ENCODE data around the gene ALX4.

DNA sequence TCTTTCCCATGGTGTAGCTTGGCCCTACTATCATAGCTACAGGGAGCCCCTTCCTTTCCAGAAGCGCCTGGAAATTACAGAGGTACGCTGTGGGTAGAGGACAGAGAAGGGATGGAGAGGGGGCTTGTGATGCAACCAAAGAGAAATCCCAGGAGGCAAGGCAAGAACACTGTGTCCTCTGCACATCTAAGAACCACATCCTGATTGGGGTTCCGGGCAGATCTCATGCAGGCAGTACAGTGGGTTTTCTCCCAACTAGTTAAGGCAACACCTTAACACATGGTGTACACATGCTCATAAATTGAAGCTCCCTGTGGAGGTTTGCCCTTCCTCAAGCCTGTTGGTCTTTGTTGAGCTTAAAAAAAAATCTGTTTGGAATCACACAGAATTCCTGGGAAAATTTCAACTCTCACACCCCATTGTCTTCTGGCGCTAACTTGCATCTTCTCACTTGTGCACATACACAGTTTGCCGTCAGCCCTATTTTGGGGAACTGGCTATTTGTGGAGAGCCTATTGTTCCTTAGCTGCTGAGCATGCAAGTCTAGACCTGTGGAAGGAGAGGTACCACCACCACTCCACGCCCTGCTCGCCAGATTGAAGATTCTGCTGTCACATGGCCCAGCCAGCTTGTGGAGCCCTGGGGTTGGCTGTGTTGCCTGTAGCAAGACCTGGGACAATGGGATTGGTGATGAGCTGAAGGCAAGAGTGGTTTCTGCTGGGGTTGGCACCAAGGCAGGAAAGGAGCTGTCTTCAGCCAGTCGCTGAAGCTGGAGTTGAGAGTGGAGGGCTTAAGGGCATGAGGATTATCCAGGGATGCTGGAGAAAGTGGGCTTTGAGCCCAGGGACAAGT is 52.4 kb downstream of the ALX4 start:
- TF ChIP-seq, protein P1, sequence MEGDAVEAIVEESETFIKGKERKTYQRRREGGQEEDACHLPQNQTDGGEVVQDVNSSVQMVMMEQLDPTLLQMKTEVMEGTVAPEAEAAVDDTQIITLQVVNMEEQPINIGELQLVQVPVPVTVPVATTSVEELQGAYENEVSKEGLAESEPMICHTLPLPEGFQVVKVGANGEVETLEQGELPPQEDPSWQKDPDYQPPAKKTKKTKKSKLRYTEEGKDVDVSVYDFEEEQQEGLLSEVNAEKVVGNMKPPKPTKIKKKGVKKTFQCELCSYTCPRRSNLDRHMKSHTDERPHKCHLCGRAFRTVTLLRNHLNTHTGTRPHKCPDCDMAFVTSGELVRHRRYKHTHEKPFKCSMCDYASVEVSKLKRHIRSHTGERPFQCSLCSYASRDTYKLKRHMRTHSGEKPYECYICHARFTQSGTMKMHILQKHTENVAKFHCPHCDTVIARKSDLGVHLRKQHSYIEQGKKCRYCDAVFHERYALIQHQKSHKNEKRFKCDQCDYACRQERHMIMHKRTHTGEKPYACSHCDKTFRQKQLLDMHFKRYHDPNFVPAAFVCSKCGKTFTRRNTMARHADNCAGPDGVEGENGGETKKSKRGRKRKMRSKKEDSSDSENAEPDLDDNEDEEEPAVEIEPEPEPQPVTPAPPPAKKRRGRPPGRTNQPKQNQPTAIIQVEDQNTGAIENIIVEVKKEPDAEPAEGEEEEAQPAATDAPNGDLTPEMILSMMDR (IDR thresholded peaks at IDR 0.05): no peak
- TF ChIP-seq POLR2A (IDR thresholded peaks at IDR 0.05): no peak
